ENCODE results near the gene PIP4P1. TPM values are rescaled to one million over a fixed set of nuclear protein-coding genes. Genes with fewer than 3 reads are reported as not detected.
A peak's percentile ranks its signal among the peaks of the same experiment; 100 is the strongest.
"Not testable (repeated sequence)": the region's sequence is repeated elsewhere in the genome, so short reads cannot be mapped to it uniquely, and the experiment has no call there.

PIP4P1 gene
- total RNA-seq, result 17.6 and 23.1 TPM in 2 replicates
- polyA plus RNA-seq, result 49.4 and 60.1 TPM in 2 replicates

DNA sequence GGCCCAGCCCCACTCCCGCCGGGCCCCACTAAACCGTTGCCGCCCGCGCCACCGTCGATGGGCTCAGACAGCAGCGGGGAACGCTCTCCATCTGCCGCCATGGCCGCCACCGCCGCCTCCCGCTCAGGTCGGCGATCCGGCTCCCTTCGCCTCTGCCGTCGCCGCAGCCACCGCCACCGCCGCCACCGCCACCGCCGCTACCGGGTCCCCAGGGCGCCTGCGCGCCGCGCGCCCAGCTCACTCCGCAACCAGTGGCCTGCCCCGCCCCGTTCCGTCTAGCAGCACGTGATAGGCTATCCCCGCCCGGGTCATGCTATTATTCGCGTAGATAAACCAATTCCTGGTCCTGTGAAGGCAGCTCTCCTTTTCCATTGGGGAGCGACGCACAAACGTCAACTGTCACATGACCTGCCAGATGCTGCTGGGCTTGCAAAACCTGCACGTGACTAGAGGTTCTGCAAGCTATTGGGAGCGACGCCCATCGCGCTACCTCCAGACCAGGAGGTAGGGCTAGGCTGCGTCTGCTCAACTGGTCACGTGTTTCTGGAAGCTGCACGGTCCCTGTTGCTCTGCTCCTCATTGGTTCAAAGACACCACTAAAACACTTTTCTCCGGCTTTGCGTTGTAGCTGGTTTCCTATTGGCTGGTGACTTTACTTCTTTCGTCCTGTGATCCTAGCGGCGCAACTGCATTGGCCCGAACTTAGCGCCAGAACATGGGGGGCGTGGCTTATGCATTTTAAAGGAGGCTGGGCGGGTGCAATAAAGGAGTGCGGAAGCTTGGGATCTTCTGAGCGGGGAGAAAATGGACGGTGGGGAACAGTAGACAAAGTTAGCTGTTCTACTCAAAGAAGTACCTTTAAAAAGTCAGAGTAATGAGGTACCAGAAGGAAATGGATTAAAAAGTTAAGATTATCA is at the start of gene PIP4P1:
PIP4P1 (minus strand) TSS at position 210 of the 917 bp plus-strand sequence; CDS start at position 101, 109 bp downstream.
- Histone ChIP-seq H3K9me3 (ENCODE audit: low read depth) (no peaks in the 10 kb centered on the region), H3K27ac (peak within 1 kb of the TSS; percentile 93), H3K4me1 (ENCODE audit: low read depth) (peaks cover 5% of the 10 kb centered on the region), H3K36me3 (peaks cover 17% of the 10 kb centered on the region), H3K4me3 (peak within 1 kb of the TSS; percentile 92), H3K27me3 (no peaks in the 10 kb centered on the region)
- DNase-seq (ENCODE audit: low read depth in 1 of 2, low spot score in 1 of 2), result peak; percentile 100
- TF ChIP-seq, protein P1, sequence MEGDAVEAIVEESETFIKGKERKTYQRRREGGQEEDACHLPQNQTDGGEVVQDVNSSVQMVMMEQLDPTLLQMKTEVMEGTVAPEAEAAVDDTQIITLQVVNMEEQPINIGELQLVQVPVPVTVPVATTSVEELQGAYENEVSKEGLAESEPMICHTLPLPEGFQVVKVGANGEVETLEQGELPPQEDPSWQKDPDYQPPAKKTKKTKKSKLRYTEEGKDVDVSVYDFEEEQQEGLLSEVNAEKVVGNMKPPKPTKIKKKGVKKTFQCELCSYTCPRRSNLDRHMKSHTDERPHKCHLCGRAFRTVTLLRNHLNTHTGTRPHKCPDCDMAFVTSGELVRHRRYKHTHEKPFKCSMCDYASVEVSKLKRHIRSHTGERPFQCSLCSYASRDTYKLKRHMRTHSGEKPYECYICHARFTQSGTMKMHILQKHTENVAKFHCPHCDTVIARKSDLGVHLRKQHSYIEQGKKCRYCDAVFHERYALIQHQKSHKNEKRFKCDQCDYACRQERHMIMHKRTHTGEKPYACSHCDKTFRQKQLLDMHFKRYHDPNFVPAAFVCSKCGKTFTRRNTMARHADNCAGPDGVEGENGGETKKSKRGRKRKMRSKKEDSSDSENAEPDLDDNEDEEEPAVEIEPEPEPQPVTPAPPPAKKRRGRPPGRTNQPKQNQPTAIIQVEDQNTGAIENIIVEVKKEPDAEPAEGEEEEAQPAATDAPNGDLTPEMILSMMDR (IDR thresholded peaks at IDR 0.05; ENCODE audit: low read depth, low read length), result no peak

DNA sequence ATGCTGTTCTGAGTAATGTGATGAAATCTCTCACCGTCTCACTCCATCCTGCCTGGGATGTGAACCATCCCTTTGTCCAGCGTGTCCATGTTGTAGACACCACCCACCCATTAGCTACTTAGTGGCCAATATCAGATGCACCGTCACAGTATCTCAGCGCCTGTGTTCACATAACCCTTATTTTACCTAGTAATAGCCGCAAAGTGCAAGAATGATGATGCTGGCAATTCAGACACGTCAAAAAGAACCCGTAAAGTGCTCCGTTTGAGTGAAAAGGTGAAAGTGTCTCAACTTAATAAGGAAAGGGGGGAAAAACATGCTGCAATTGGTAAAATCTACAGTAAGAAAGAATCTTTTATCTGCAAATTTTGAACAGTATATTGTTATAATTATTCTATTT is 47.1 kb upstream of the PIP4P1 start:
- no peak for DNase-seq (ENCODE audit: low read depth in 1 of 2, low spot score in 1 of 2)
- Histone ChIP-seq H3K4me1 (ENCODE audit: low read depth) (peaks cover 7% of the 10 kb centered on the region), H3K27me3 (no peaks in the 10 kb centered on the region), H3K4me3 (no peak overlapping the region), H3K36me3 (no peaks in the 10 kb centered on the region), H3K27ac (no peak overlapping the region), H3K9me3 (ENCODE audit: low read depth) (no peaks in the 10 kb centered on the region)
- TF ChIP-seq, protein P1 (IDR thresholded peaks at IDR 0.05; ENCODE audit: low read depth, low read length), result no peak

DNA sequence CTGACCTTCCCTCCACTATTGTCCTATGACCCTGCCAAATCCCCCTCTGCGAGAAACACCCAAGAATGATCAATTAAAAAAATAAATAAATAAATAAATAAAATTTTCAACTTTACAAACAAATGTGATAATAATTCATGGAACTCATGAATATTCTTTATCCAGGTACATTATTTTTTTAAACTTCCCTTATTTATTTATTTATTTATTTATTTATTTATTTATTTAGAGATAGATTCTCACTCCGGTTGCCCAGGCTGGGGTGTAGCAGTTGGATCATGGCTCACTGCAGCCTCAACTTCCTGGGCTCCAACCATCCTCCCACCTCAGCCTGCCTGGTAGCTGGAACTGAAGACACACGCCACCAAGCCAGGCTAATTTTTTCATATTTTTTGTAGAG is 46.3 kb upstream of the PIP4P1 start:
- H3K27ac ChIP-seq; H3K27me3 ChIP-seq; H3K36me3 ChIP-seq; H3K4me3 ChIP-seq; H3K4me1 ChIP-seq (ENCODE audit: low read depth); DNase-seq (ENCODE audit: low read depth in 1 of 2, low spot score in 1 of 2); H3K9me3 ChIP-seq (ENCODE audit: low read depth): not testable (repeated sequence)

DNA sequence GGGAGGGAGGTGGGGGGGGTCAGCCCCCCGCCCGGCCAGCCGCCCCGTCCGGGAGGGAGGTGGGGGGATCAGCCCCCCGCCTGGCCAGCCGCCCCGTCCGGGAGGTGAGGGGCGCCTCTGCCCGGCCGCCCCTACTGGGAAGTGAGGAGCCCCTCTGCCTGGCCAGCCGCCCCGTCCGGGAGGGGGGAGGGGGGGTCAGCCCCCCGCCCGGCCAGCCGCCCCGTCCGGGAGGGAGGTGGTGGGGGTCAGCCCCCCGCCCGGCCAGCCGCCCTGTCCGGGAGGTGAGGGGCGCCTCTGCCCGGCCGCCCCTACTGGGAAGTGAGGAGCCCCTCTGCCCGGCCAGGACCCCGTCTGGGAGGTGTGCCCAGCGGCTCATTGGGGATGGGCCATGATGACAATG is 45.5 kb upstream of the PIP4P1 start:
- not testable (repeated sequence) for H3K9me3 ChIP-seq (ENCODE audit: low read depth); H3K4me1 ChIP-seq (ENCODE audit: low read depth); H3K4me3 ChIP-seq; DNase-seq (ENCODE audit: low read depth in 1 of 2, low spot score in 1 of 2); H3K27ac ChIP-seq; H3K27me3 ChIP-seq; H3K36me3 ChIP-seq

DNA sequence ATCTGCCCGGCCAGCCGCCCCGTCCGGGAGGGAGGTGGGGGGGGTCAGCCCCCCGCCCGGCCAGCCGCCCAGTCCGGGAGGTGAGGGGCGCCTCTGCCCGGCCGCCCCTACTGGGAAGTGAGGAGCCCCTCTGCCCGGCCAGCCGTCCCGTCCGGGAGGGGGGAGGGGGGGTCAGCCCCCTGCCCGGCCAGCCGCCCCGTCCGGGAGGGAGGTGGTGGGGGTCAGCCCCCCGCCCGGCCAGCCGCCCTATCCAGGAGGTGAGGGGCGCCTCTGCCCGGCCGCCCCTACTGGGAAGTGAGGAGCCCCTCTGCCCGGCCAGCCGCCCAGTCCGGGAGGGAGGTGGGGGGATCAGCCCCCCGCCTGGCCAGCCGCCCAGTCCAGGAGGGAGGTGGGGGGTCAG is 45.0 kb upstream of the PIP4P1 start:
- not testable (repeated sequence) for H3K27ac ChIP-seq; H3K4me1 ChIP-seq (ENCODE audit: low read depth); H3K36me3 ChIP-seq; DNase-seq (ENCODE audit: low read depth in 1 of 2, low spot score in 1 of 2); H3K9me3 ChIP-seq (ENCODE audit: low read depth); H3K27me3 ChIP-seq; H3K4me3 ChIP-seq

DNA sequence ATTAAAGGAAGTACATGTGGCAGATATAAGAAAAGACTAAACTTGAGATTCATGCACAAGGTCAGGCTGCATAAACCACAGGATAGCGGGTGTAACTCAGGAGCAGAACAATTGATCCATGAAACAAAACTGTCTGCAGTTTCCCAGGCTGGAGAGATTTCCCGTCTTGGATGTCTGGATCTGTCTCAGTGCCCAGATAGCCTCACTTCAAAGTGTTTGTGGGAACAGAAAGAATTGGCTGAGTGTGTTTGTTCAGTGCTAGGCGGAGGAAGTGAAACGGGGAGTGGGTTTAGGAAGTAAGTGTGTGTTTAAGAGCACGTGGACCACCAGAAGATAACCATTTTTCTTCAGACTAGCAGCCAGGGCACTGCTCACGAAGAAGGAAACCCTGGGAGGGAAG is 42.7 kb upstream of the PIP4P1 start:
- Histone ChIP-seq H3K27me3 (no peaks in the 10 kb centered on the region), H3K4me1 (ENCODE audit: low read depth) (no peaks in the 10 kb centered on the region), H3K27ac (no peak overlapping the region), H3K4me3 (no peak overlapping the region), H3K36me3 (no peaks in the 10 kb centered on the region), H3K9me3 (ENCODE audit: low read depth) (no peaks in the 10 kb centered on the region)
- TF ChIP-seq, protein P1 (IDR thresholded peaks at IDR 0.05; ENCODE audit: low read depth, low read length), result no peak
- DNase-seq (ENCODE audit: low read depth in 1 of 2, low spot score in 1 of 2), result no peak

DNA sequence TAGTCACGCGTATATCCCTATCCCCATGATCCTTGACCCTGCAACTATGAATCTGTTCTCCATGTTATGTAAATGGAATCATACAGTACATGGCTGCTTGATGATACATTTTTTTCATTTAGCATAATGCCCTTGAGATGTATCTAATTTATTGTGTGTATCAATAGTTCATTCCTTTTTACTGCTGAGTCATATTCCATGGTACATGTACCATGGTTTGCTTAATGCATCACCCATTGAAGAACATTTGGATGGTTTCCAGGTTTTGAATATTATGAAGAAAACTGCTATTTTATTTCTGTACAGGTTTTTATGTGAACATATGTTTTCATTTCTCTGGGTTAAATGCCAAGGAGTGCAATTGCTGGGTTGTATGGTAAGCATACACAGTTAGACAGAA is 40.1 kb upstream of the PIP4P1 start:
- H3K4me3 ChIP-seq, result no peak overlapping the region
- H3K4me1 ChIP-seq (ENCODE audit: low read depth), result no peaks in the 10 kb centered on the region
- DNase-seq (ENCODE audit: low read depth in 1 of 2, low spot score in 1 of 2), result no peak
- H3K36me3 ChIP-seq, result no peaks in the 10 kb centered on the region
- H3K27ac ChIP-seq, result no peak overlapping the region
- TF ChIP-seq, protein P1 (IDR thresholded peaks at IDR 0.05; ENCODE audit: low read depth, low read length), result no peak
- no peaks in the 10 kb centered on the region for H3K9me3 ChIP-seq (ENCODE audit: low read depth)
- no peaks in the 10 kb centered on the region for H3K27me3 ChIP-seq
